Measurements from ENCODE around the gene ERN2.
"Not testable (repeated sequence)": the region's sequence is repeated elsewhere in the genome, so short reads cannot be mapped to it uniquely, and the experiment has no call there.

Gene ERN2

GRCh38 chr16:23722613-23723240 lies 9.7 kb upstream of the ERN2 start:
- DNase-seq (ENCODE audit: low read depth in 2 of 2): not testable (repeated sequence)

- DNase-seq (ENCODE audit: low read depth in 2 of 2): no peak
Measured at GRCh38 chr16:23716484-23716883, 3.5 kb upstream of the ERN2 start.

GRCh38 chr16:23711785-23712184 lies 1.2 kb downstream of the ERN2 start:
- no peak for DNase-seq (ENCODE audit: low read depth in 2 of 2)

- DNase-seq (ENCODE audit: low read depth in 2 of 2): no peak
Measured at GRCh38 chr16:23710504-23710903, 2.5 kb downstream of the ERN2 start.

GRCh38 chr16:23710008-23710407 lies 3.0 kb downstream of the ERN2 start:
- DNase-seq (ENCODE audit: low read depth in 2 of 2): no peak

- DNase-seq (ENCODE audit: low read depth in 2 of 2): no peak
Measured at GRCh38 chr16:23709536-23709935, 3.5 kb downstream of the ERN2 start.

- DNase-seq (ENCODE audit: low read depth in 2 of 2): no peak
Measured at GRCh38 chr16:23706439-23706838, 6.6 kb downstream of the ERN2 start.

GRCh38 chr16:23705517-23705902 lies 7.5 kb downstream of the ERN2 start:
- no peak for DNase-seq (ENCODE audit: low read depth in 2 of 2)

- no peak for DNase-seq (ENCODE audit: low read depth in 2 of 2)
Measured at GRCh38 chr16:23704772-23705516, 8.1 kb downstream of the ERN2 start.

GRCh38 chr16:23702951-23703350 lies 10.1 kb downstream of the ERN2 start:
- no peak for DNase-seq (ENCODE audit: low read depth in 2 of 2)

GRCh38 chr16:23701045-23701444 lies 12.0 kb downstream of the ERN2 start:
- no peak for DNase-seq (ENCODE audit: low read depth in 2 of 2)

- DNase-seq (ENCODE audit: low read depth in 2 of 2): no peak
Measured at GRCh38 chr16:23700509-23700908, 12.5 kb downstream of the ERN2 start.

GRCh38 chr16:23700093-23700492 lies 12.9 kb downstream of the ERN2 start:
- no peak for DNase-seq (ENCODE audit: low read depth in 2 of 2)

GRCh38 chr16:23699100-23699499 lies 13.9 kb downstream of the ERN2 start:
- DNase-seq (ENCODE audit: low read depth in 2 of 2): no peak

GRCh38 chr16:23695756-23696155 lies 17.3 kb downstream of the ERN2 start:
- DNase-seq (ENCODE audit: low read depth in 2 of 2): no peak

GRCh38 chr16:23694644-23695373 lies 18.2 kb downstream of the ERN2 start:
- no peak for DNase-seq (ENCODE audit: low read depth in 2 of 2)

GRCh38 chr16:23694265-23694643 lies 18.8 kb downstream of the ERN2 start:
- DNase-seq (ENCODE audit: low read depth in 2 of 2): no peak

GRCh38 chr16:23692190-23692837 lies 20.7 kb downstream of the ERN2 start:
- DNase-seq (ENCODE audit: low read depth in 2 of 2): no peak

- DNase-seq (ENCODE audit: low read depth in 2 of 2): no peak
Measured at GRCh38 chr16:23691483-23692189, 21.4 kb downstream of the ERN2 start.

GRCh38 chr16:23690771-23691482 lies 22.1 kb downstream of the ERN2 start:
- DNase-seq (ENCODE audit: low read depth in 2 of 2): no peak

Data from stimulated activated CD8-positive, alpha-beta memory T cell treated with anti-CD3 and anti-CD28 coated beads, Interleukin-2, amount 100 ng/mL, for 48 hours (primary cell).